GM13977 (cell line): ENCODE results near the gene SLC44A1.
"Not testable (repeated sequence)": the region's sequence is repeated elsewhere in the genome, so short reads cannot be mapped to it uniquely, and the experiment has no call there.

Experiments used
- DNase-seq: peaks from one replicate; pipeline ENCODE4 v3.0.0; 2012; ENCODE audit warnings: low spot score
- CTCF ChIP-seq: IDR thresholded peaks from 2 replicates; pipeline ENCODE4 v1.5.1; 2012; ENCODE audit warnings: mild to moderate bottlenecking, control low read depth; ENCODE audit not compliant: insufficient read depth; ENCODE audit errors: extremely low read depth, missing control alignments
- in situ Hi-C: fragments of 300-500 bp; cut with MboI; formaldehyde crosslinking; loops from one replicate; pipeline ENCODE4 v1.12.0; 2022; ENCODE audit warnings: low sequenced_read_pairs, low pct_unique_long_range_greater_than_20kb, mixed read lengths, inconsistent platforms; ENCODE audit not compliant: unreplicated experiment

SLC44A1 gene

GRCh38 chr9:105264380-105264779 lies 19.9 kb downstream of the SLC44A1 start:
- in situ Hi-C loops, result no loop called here
- no peak for TF ChIP-seq CTCF
- no peak for DNase-seq

GRCh38 chr9:105268254-105268653 lies 23.8 kb downstream of the SLC44A1 start:
- DNase-seq, in situ Hi-C loops: not testable (repeated sequence)

GRCh38 chr9:105269593-105269992 lies 25.1 kb downstream of the SLC44A1 start:
- in situ Hi-C loops, result no loop called here

GRCh38 chr9:105270711-105271110 lies 26.3 kb downstream of the SLC44A1 start:
- in situ Hi-C loops, result no loop called here
- no peak for DNase-seq
- no peak for TF ChIP-seq CTCF

More at GRCh38 chr9:105269593-105269992, 25.1 kb downstream of the SLC44A1 start:
- DNase-seq, result no peak
- TF ChIP-seq CTCF, result no peak

GRCh38 chr9:105273731-105274130 lies 29.3 kb downstream of the SLC44A1 start:
- no peak for DNase-seq
- no peak for TF ChIP-seq CTCF

GRCh38 chr9:105275111-105275510 lies 30.7 kb downstream of the SLC44A1 start:
- no peak for DNase-seq
- no peak for TF ChIP-seq CTCF
- in situ Hi-C loops, result no loop called here

More at GRCh38 chr9:105273731-105274130, 29.3 kb downstream of the SLC44A1 start:
- in situ Hi-C loops, result no loop called here

GRCh38 chr9:105275938-105276337 lies 31.5 kb downstream of the SLC44A1 start:
- in situ Hi-C loops, result no loop called here
- no peak for DNase-seq
- no peak for TF ChIP-seq CTCF
